ENCODE data around the gene ADORA3. TPM values are rescaled to one million over a fixed set of nuclear protein-coding genes. Genes with fewer than 3 reads are reported as not detected.

ADORA3 gene
- total and polyA plus RNA-seq, 2 of the 8 experiments (the other 6 are each of a cell fraction or from before 2014, with no cell fraction given): 0.03 TPM; not detected in 1

DNA sequence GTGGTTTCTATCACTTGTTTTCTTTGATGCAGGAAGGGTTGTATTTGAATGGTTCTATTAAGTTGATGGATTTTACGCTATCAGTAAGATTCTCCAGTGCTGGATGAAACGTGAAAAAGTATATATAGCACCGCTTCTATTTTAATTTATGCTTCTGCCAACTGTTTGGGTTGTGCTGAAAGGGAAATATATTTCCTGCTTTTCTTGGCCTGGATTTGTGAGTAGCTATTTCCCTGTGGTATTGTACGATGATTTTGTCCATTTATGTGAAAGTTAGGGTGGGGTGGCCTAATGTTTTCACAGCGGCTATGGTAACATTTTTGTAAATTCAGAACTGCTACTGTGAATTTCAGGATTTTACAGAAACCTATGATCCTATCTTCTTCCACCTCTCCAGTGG is 29.3 kb downstream of the ADORA3 start:
- H2BK15ac ChIP-seq (ENCODE audit: low read length): no peak overlapping the region
- no peak overlapping the region for H4K8ac ChIP-seq (ENCODE audit: extremely low read depth, insufficient read depth, low read length)
- no peak for DNase-seq (ENCODE audit: low read depth in 1 of 2, low spot score in 2 of 2)
- no peak for FAIRE-seq
- ChIA-PET CTCF (ENCODE audit: partially characterized antibody) (no interaction called here), POLR2A (ENCODE audit: partially characterized antibody) (interaction anchor here (1.7 kb wide), 1 partner anchor 23 kb away, joined by 4 read pairs; no protein-coding TSS in a partner anchor)
- H2BK120ac ChIP-seq (replicated peaks; ENCODE audit: low read depth, low read length): no peak overlapping the region
- H2AFZ ChIP-seq (ENCODE audit: low read length): no peak overlapping the region
- no peaks in the 10 kb centered on the region for H4K20me1 ChIP-seq (replicated peaks in 1 of 2; ENCODE audit: control insufficient read depth in 1 of 2, insufficient read depth in 2 of 2, low read length in 2 of 2)
- no peak overlapping the region for H2AK5ac ChIP-seq (ENCODE audit: low read depth, low read length)
- no peak overlapping the region for H3K9ac ChIP-seq (replicated peaks in 1 of 4; ENCODE audit: extremely low read depth in 1 of 4, low read depth in 3 of 4, low read length in 3 of 4)
- H2BK20ac ChIP-seq (ENCODE audit: low read length): no peak overlapping the region
- 89% methylated on average over 5 of the region's 5 CpGs; no CpG with 5 or more reads in 1 of the 2 experiments for whole genome bisulfite sequencing, 2 experiments (ENCODE audit: extremely low coverage in 1 of 2, insufficient coverage in 1 of 2, insufficient read length in 1 of 2, insufficient replicate concordance in 2 of 2, low coverage in 1 of 2, low lambda C conversion rate in 2 of 2, missing lambda C conversion rate in 1 of 2)
- H4K5ac ChIP-seq (ENCODE audit: insufficient read length, low read depth, low read length): no peak overlapping the region
- H4K91ac ChIP-seq (replicated peaks; ENCODE audit: insufficient read length, low read length): no peak overlapping the region
- H3K79me2 ChIP-seq (ENCODE audit: control insufficient read depth in 1 of 2, insufficient read depth in 2 of 2, low read length in 2 of 2): no peaks in the 10 kb centered on the region
- H3K56ac ChIP-seq (replicated peaks; ENCODE audit: insufficient read length, low read depth, low read length): no peak overlapping the region
- no peaks in the 10 kb centered on the region for H3K4me1 ChIP-seq (replicated peaks in 1 of 4; ENCODE audit: control insufficient read depth in 3 of 4, insufficient read depth in 4 of 4, low read length in 3 of 4)
- no peaks in the 10 kb centered on the region for H3K27me3 ChIP-seq (replicated peaks in 1 of 4; ENCODE audit: control insufficient read depth in 3 of 4, extremely low read depth in 1 of 4, insufficient read depth in 3 of 4, low read length in 3 of 4)
- H3K4me2 ChIP-seq (ENCODE audit: insufficient read depth in 1 of 2, low read depth in 2 of 2, low read length in 2 of 2): no peak overlapping the region
- no peaks in the 10 kb centered on the region for H3K79me1 ChIP-seq (ENCODE audit: low read depth, low read length)
- no peak overlapping the region for H2BK12ac ChIP-seq (ENCODE audit: low read depth, low read length)
- H3K4me3 ChIP-seq (ENCODE audit: extremely low read depth in 1 of 4, insufficient read depth in 2 of 4, low read depth in 3 of 4, low read length in 4 of 4): no peak overlapping the region
- no peaks in the 10 kb centered on the region for H3K23me2 ChIP-seq (ENCODE audit: low read depth, low read length)
- no peaks in the 10 kb centered on the region; a peak in 1 of 8 replicates for H3K36me3 ChIP-seq (ENCODE audit: control insufficient read depth in 2 of 4, insufficient read depth in 4 of 4, low read length in 3 of 4)
- H3K4ac ChIP-seq (replicated peaks; ENCODE audit: insufficient read length, low read depth, low read length): no peak overlapping the region
- H3K27ac ChIP-seq (ENCODE audit: low read depth, low read length): no peak overlapping the region
- no peaks in the 10 kb centered on the region for H3K9me3 ChIP-seq (ENCODE audit: insufficient read depth in 2 of 2, low read depth in 1 of 2, low read length in 1 of 2)
- H3K23ac ChIP-seq (ENCODE audit: insufficient read length): no peak overlapping the region
- H2BK5ac ChIP-seq (ENCODE audit: low read depth, low read length): no peak overlapping the region
- no peak overlapping the region for H3K18ac ChIP-seq (ENCODE audit: extremely low read depth, low read length)
- H3K14ac ChIP-seq (ENCODE audit: insufficient read length): no peak overlapping the region
- no peak for TF ChIP-seq SAP30 (IDR thresholded peaks at IDR 0.05; ENCODE audit: insufficient read depth, insufficient replicate concordance, low read length)
- TF ChIP-seq RXRA (IDR thresholded peaks at IDR 0.05; ENCODE audit: insufficient read depth, low read depth, low read length): no peak
- no peak for TF ChIP-seq CBX5 (IDR thresholded peaks at IDR 0.05; ENCODE audit: low read depth, low read length)
- TF ChIP-seq YY1 (IDR thresholded peaks at IDR 0.05; ENCODE audit: low read depth, low read length): no peak
- no peak for TF ChIP-seq BACH1 (IDR thresholded peaks at IDR 0.05; ENCODE audit: low read length)
- no peak for TF ChIP-seq SIX5 (IDR thresholded peaks at IDR 0.05; ENCODE audit: low read depth, low read length)
- no peak for TF ChIP-seq RAD21 (IDR thresholded peaks at IDR 0.05 in 1 of 2, conservative IDR thresholded peaks at IDR 0.05 in 1 of 2; ENCODE audit: low read depth in 2 of 2, low read length in 2 of 2)
- TF ChIP-seq GABPA (IDR thresholded peaks at IDR 0.05; ENCODE audit: borderline replicate concordance, insufficient read depth, low read length): no peak
- no peak for TF ChIP-seq FOSL1 (IDR thresholded peaks at IDR 0.05; ENCODE audit: insufficient read depth, low read depth, low read length)
- TF ChIP-seq CBX8 (IDR thresholded peaks at IDR 0.05; ENCODE audit: borderline replicate concordance, low read depth, low read length): no peak
- TF ChIP-seq KDM4A (IDR thresholded peaks at IDR 0.05; ENCODE audit: low read depth, low read length, severe bottlenecking): no peak
- no peak for TF ChIP-seq KDM5A (IDR thresholded peaks at IDR 0.05; ENCODE audit: low read length)
- TF ChIP-seq CREB1 (IDR thresholded peaks at IDR 0.05): no peak
- TF ChIP-seq EGR1 (IDR thresholded peaks at IDR 0.05; ENCODE audit: borderline replicate concordance, low read depth, low read length): no peak
- no peak for TF ChIP-seq ASH2L (IDR thresholded peaks at IDR 0.05; ENCODE audit: low read length)

Data from H1 (cell line).